Right lobe of liver (tissue), 6 donors: ENCODE measurements around the gene KRT4. TPM values are rescaled to one million over a fixed set of nuclear protein-coding genes. Genes with fewer than 3 reads are reported as not detected.

ENCODE experiments used
- ATAC-seq, 4 donors: fragments of 200-7000 bp; cut with Tn5 transposase; one replicate each; pipeline ENCODE4 v1.9.1; 2020; ENCODE audit warnings: mild to moderate bottlenecking in 4 of 4, moderate library complexity in 4 of 4
- DNase-seq, 3 donors: peaks; one replicate each; pipeline ENCODE4 v3.0.0-alpha.2; 2020
- H3K27ac ChIP-seq, 3 donors: fragments of 200-600 bp; one replicate each; pipeline ENCODE4 v1.8.0; 2022
- H3K27me3 ChIP-seq, 2 donors: fragments of 200-600 bp; one replicate each; pipeline ENCODE4 v1.8.0; 2022
- H3K36me3 ChIP-seq, 4 donors: fragments of 200-600 bp; sonication (generic) in 1 of 4; one replicate each; pipeline versions ENCODE4 v1.5.1 to v1.8.0; 2017 to 2022; ENCODE audit warnings: control low read depth in 1 of 4
- H3K4me1 ChIP-seq, 4 donors: fragments of 200-600 bp; sonication (generic) in 1 of 4; one replicate each; pipeline versions ENCODE4 v1.5.1 to v1.8.0; 2017 to 2022; ENCODE audit warnings: control low read depth in 1 of 4
- H3K4me3 ChIP-seq, 3 donors: fragments of 200-600 bp; one replicate each; pipeline ENCODE4 v1.8.0; 2022
- H3K9me3 ChIP-seq, 4 donors: fragments of 200-600 bp; sonication (generic) in 1 of 4; one replicate each; pipeline versions ENCODE4 v1.5.1 to v1.8.0; 2017 to 2022; ENCODE audit warnings: control low read depth in 1 of 4
- POLR2A ChIP-seq: fragments of 450-650 bp; IDR thresholded peaks from one replicate; pipeline ENCODE4 v1.6.1; 2017; ENCODE audit warnings: antibody characterized with exemption, mild to moderate bottlenecking
- WGBS: methylation state at CpG from one replicate; pipeline ENCODE4 v1.1.6; 2018; ENCODE audit warnings: low coverage, low lambda C conversion rate; ENCODE audit not compliant: insufficient coverage; ENCODE audit errors: missing lambda C conversion rate; 5-methylcytosine and 5-hydroxymethylcytosine counted together
- intact Hi-C, 2 donors: fragments of 100-400 bp; cut with DNase I; formaldehyde crosslinking; loops; one replicate each; pipeline versions ENCODE4 v1.11.2 to v1.14.1; 2022
- total RNA-seq, 6 experiments: library from RNA; depleted of rRNA in 2 of 6; stranded (reverse); fragments of >200 nt in 2 of 6; fragmentation: NEBNext Ultra II Directional in 3 of 6; extraction: Animal tissue kit (Norgen Biotek cat#: 25700) in 3 of 6; gene quantifications; one replicate each; pipeline versions ENCODE4 v1.1.0 to v1.2.4, GENCODE V29; 2016 to 2023
- TF ChIP-seq, protein P1 (sequence below), 4 donors: fragments of 200-600 bp in 3 of 4; fragments of 450-650 bp in 1 of 4; IDR thresholded peaks; one replicate each; pipeline versions ENCODE4 v1.5.1 to v1.8.0; 2016 to 2022; ENCODE audit warnings: antibody characterized with exemption in 4 of 4, mild to moderate bottlenecking in 2 of 4
- donor health status: DM: no; HTN: yes; CAD: no.
- donor health status: DM: no; HTN: no; CAD: no.
- donor health status: DM: no; HTN: no; CAD: no.
- donor health status: DM: no; HTN: yes; CAD: no.
- donor health status: DM: no; HTN: yes; CAD: no.

The KRT4 gene
- total RNA-seq, 6 experiments from 2014 or later = not detected

DNA sequence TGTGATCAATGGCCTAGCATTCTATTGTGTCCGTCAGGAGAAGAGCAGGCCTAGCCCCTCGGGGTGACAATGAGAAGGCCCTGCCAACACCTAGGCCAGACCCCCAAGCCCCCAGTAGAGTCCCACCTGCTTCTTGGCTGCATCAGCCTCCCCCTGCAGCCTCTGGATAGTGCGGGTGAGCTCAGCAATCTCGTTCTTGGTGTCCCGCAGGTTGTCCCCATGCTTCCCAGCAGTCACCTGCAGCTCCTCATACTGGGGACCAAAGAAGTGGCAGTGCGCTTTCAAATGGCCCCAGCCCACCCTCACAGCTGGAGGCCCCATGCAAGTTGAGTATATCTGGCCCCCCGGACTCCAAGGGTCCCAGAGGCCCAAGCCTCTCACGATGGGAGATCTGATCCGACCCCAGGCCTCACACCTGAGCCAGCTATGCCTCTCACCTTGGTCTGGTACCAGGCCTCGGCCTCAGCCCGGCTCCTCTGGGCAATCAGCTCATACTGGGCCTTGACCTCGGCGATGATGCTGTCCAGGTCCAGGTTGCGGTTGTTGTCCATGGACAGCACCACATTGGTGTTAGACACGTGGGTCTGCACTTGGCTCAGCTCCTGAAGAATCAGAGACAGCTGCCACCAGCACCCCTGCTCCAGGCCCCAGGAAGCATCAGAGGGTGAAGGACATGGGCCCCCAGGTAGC lies 10.0 kb upstream of the KRT4 start:
- ATAC-seq (no peak), DNase-seq (no peak)
- H3K9me3 ChIP-seq = no peaks in the 10 kb centered on the region
- H3K36me3 ChIP-seq = no peaks in the 10 kb centered on the region
- H3K27ac ChIP-seq = no peak overlapping the region
- no peak overlapping the region for H3K4me3 ChIP-seq
- TF ChIP-seq, protein P1, sequence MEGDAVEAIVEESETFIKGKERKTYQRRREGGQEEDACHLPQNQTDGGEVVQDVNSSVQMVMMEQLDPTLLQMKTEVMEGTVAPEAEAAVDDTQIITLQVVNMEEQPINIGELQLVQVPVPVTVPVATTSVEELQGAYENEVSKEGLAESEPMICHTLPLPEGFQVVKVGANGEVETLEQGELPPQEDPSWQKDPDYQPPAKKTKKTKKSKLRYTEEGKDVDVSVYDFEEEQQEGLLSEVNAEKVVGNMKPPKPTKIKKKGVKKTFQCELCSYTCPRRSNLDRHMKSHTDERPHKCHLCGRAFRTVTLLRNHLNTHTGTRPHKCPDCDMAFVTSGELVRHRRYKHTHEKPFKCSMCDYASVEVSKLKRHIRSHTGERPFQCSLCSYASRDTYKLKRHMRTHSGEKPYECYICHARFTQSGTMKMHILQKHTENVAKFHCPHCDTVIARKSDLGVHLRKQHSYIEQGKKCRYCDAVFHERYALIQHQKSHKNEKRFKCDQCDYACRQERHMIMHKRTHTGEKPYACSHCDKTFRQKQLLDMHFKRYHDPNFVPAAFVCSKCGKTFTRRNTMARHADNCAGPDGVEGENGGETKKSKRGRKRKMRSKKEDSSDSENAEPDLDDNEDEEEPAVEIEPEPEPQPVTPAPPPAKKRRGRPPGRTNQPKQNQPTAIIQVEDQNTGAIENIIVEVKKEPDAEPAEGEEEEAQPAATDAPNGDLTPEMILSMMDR (IDR thresholded peaks at IDR 0.05) = no peak
- no peak for TF ChIP-seq POLR2A
- H3K27me3 ChIP-seq = no peaks in the 10 kb centered on the region
- no peaks in the 10 kb centered on the region for H3K4me1 ChIP-seq
- intact Hi-C loops = no loop called here
- WGBS = 85% methylated on average over 5 of the region's 15 CpGs

DNA sequence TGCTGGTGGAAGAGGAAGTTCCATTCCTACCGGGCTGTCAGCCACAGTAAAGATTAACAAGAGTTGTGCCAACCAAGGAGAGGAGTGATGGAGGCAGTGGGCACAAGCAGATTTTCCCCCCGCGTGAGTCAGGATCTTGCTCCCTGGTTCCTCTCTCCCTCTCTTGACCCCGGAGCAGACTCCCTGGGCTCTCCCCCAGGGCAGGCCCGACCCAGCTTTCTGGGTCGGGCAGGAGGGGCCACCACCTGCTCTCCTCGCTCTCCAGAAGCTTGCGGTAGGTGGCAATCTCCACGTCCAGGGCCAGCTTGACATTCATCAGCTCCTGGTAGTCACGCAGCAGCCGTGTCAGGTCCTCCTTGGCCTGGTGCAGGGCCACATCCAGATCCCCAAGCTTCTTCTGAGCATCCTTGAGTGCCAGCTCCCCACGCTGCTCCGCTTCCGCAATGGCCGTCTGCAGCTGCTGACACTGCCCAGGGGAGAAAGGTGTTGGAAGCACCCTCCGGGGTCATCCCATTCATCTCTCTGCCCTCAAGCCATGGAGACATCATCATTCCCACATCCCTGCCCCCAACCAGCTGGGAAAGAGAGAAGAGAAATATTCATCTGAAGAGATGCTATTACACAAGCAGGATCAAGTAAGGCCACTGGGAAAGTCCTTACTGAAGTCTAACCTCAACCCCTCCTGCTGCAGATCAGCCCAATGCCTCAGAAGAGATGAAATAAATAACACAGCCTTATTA lies 9.0 kb upstream of the KRT4 start:
- H3K27ac ChIP-seq = no peak overlapping the region
- H3K36me3 ChIP-seq = no peaks in the 10 kb centered on the region
- no peak overlapping the region for H3K4me3 ChIP-seq
- WGBS = 13% methylated on average over 4 of the region's 16 CpGs
- no peaks in the 10 kb centered on the region for H3K27me3 ChIP-seq
- DNase-seq (no peak), ATAC-seq (no peak)
- H3K4me1 ChIP-seq = no peaks in the 10 kb centered on the region
- intact Hi-C loops = no loop called here
- no peak for TF ChIP-seq POLR2A
- TF ChIP-seq, protein P1 (IDR thresholded peaks at IDR 0.05) = no peak
- no peaks in the 10 kb centered on the region for H3K9me3 ChIP-seq

DNA sequence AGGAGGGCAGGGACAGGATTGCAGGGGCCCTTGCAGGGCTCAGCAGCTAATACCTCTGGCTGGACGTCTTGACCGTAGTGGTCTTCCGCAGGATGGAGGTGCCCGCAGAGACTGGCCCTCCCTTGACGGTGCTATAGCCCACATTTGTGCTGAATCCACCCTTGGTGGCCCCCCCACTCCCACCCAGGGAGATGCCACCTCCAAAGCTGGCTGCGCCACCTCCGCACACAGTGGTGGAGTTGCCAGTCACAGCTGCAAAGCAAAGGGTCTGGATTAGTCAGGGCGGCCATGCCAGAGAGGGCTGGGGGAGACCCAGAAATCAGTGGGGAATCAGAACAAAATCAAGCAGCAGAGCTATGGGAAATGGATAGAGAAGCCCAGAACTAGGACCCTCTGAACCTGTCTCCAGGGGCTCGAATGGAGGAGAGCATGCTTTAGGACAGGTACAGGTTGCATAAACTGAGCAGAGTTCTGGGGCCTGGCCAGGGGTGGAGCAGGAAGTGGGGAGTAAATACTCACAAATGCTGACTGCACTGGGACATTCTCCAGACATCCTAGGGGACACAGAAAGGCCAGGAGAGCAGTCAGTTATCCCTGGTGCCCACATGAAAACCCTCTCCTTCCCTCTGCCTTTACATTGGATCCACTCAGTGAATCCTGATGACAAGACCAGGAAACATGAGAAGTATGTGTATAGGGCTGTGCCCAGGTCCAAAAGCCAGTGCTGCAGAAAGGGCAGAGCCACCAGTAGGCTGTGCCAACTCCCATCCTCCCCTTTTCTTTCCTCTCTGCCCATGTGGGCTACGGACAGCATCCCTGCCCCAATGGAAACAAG lies 8.1 kb upstream of the KRT4 start:
- no peaks in the 10 kb centered on the region for H3K4me1 ChIP-seq
- H3K9me3 ChIP-seq = no peaks in the 10 kb centered on the region
- no peak overlapping the region for H3K4me3 ChIP-seq
- ATAC-seq = no peak
- H3K36me3 ChIP-seq = no peaks in the 10 kb centered on the region
- WGBS = 55% methylated on average over 5 of the region's 10 CpGs
- TF ChIP-seq POLR2A = no peak
- TF ChIP-seq, protein P1 (IDR thresholded peaks at IDR 0.05) = no peak
- no peak for DNase-seq
- intact Hi-C loops = no loop called here
- H3K27ac ChIP-seq = no peak overlapping the region
- H3K27me3 ChIP-seq = no peaks in the 10 kb centered on the region

DNA sequence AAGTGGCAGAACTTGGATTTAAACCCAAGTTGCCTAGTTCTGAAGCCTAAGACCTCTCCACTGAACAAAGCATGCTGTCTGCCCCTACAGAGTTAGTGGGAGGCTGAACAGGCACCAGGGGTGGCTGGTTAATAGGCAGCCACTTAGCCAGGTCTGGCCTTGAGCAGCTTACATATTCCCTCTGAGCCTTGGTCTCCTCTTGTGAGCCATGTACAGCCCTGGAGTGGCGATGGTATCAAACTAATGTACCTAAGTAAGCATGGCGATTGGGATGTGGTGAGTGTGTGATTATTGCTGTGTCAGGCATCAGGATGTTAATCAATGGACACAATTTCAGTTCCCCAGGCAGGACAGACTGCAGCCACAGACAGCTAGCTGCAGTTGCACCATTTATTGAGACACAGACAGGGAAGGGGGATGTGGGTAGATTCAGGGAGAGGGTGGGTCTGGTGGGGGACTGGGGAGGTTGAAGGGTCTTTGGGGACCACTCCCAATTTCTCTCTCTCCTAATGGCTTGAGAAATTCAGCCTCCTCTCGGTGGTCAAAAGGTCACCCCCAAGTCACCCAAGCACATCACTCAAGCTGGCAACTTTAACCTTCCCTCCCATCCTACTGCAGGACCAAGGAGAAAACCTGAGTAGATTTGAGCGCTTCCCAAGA lies 7.3 kb upstream of the KRT4 start:
- ATAC-seq (no peak), DNase-seq (no peak)
- H3K9me3 ChIP-seq = no peaks in the 10 kb centered on the region
- 63% methylated on average over 1 of the region's 4 CpGs for WGBS
- intact Hi-C loops = no loop called here
- H3K4me3 ChIP-seq = no peak overlapping the region
- no peak overlapping the region for H3K27ac ChIP-seq
- H3K27me3 ChIP-seq = no peaks in the 10 kb centered on the region
- TF ChIP-seq POLR2A = no peak
- TF ChIP-seq, protein P1 (IDR thresholded peaks at IDR 0.05) = no peak
- no peaks in the 10 kb centered on the region for H3K36me3 ChIP-seq
- no peaks in the 10 kb centered on the region for H3K4me1 ChIP-seq
